Stimulated activated CD8-positive, alpha-beta memory T cell treated with anti-CD3 and anti-CD28 coated beads, Interleukin-15, amount 100 ng/mL, for 1 hour (primary cell): ENCODE results near the gene FAM168A.
"Not testable (repeated sequence)": the region's sequence is repeated elsewhere in the genome, so short reads cannot be mapped to it uniquely, and the experiment has no call there.

ENCODE experiments used
- DNase-seq: peaks from one replicate; pipeline ENCODE4 v3.0.0-alpha.2; 2020; ENCODE audit warnings: low read depth

FAM168A gene

GRCh38 chr11:73518195-73518594 is 79.7 kb downstream of the FAM168A start:
- no peak for DNase-seq

GRCh38 chr11:73516080-73516479 is 81.8 kb downstream of the FAM168A start:
- DNase-seq, result no peak

GRCh38 chr11:73513707-73514106 is 84.2 kb downstream of the FAM168A start:
- no peak for DNase-seq

- no peak for DNase-seq
Observed at GRCh38 chr11:73510877-73511276, 87.0 kb downstream of the FAM168A start.

GRCh38 chr11:73510106-73510505 is 87.8 kb downstream of the FAM168A start:
- no peak for DNase-seq

GRCh38 chr11:73509188-73509587 is 88.7 kb downstream of the FAM168A start:
- DNase-seq, result no peak

- no peak for DNase-seq
Observed at GRCh38 chr11:73508243-73509176, 89.4 kb downstream of the FAM168A start.

GRCh38 chr11:73507086-73507485 is 90.8 kb downstream of the FAM168A start:
- DNase-seq, result no peak

GRCh38 chr11:73506038-73506437 is 91.9 kb downstream of the FAM168A start:
- DNase-seq, result no peak

GRCh38 chr11:73498343-73498742 is 99.6 kb downstream of the FAM168A start:
- DNase-seq, result no peak

GRCh38 chr11:73496134-73496533 is 101.8 kb downstream of the FAM168A start:
- no peak for DNase-seq

- no peak for DNase-seq
Observed at GRCh38 chr11:73495731-73496130, 102.2 kb downstream of the FAM168A start.

GRCh38 chr11:73493956-73494598 is 103.8 kb downstream of the FAM168A start:
- DNase-seq, result no peak

GRCh38 chr11:73481626-73482025 is 116.3 kb downstream of the FAM168A start:
- no peak for DNase-seq

- DNase-seq, result no peak
Observed at GRCh38 chr11:73480677-73481076, 117.2 kb downstream of the FAM168A start.

- DNase-seq, result no peak
Observed at GRCh38 chr11:73478737-73479347, 119.1 kb downstream of the FAM168A start.

GRCh38 chr11:73477518-73477917 is 120.4 kb downstream of the FAM168A start:
- DNase-seq, result no peak

GRCh38 chr11:73475549-73476095 is 122.3 kb downstream of the FAM168A start:
- no peak for DNase-seq

- DNase-seq, result no peak
Observed at GRCh38 chr11:73473252-73473651, 124.7 kb downstream of the FAM168A start.

GRCh38 chr11:73470036-73470612 is 127.8 kb downstream of the FAM168A start:
- DNase-seq, result not testable (repeated sequence)

GRCh38 chr11:73469401-73469800 is 128.5 kb downstream of the FAM168A start:
- no peak for DNase-seq

GRCh38 chr11:73468590-73469161 is 129.2 kb downstream of the FAM168A start:
- DNase-seq, result no peak
